Activated CD8-positive, alpha-beta memory T cell treated with anti-CD3 and anti-CD28 coated beads for 36 hours (primary cell): ENCODE results near the gene COQ9. TPM values are rescaled to one million over a fixed set of nuclear protein-coding genes. Genes with fewer than 3 reads are reported as not detected.

Experiments used
- CTCF ChIA-PET: fragments of 350-600 bp; sonication (Branson Sonifier 250); formaldehyde crosslinking; loops from one replicate; lab custom pipeline; 2021; ENCODE audit warnings: antibody characterized with exemption; lab: Charles Lee
- POLR2A ChIA-PET: fragments of 350-600 bp; sonication (Branson Sonifier 250); formaldehyde crosslinking; loops from one replicate; lab custom pipeline; 2021; ENCODE audit warnings: antibody characterized with exemption; lab: Charles Lee
- total RNA-seq, 2 experiments: library from RNA; stranded (reverse); gene quantifications; one replicate each; pipeline ENCODE4 v1.2.3, GENCODE V29; 2021

Gene COQ9
- total RNA-seq, 2 experiments from 2014 or later, result 47.4 to 56.3 TPM

- ChIA-PET CTCF (no interaction called here), POLR2A (interaction anchor here (0.6 kb wide), 1 partner anchor 104 kb away, joined by 3 read pairs; no protein-coding TSS in a partner anchor)
These were observed 31.3 kb downstream of the COQ9 start for GRCh38 chr16:57478396-57479204.

DNA sequence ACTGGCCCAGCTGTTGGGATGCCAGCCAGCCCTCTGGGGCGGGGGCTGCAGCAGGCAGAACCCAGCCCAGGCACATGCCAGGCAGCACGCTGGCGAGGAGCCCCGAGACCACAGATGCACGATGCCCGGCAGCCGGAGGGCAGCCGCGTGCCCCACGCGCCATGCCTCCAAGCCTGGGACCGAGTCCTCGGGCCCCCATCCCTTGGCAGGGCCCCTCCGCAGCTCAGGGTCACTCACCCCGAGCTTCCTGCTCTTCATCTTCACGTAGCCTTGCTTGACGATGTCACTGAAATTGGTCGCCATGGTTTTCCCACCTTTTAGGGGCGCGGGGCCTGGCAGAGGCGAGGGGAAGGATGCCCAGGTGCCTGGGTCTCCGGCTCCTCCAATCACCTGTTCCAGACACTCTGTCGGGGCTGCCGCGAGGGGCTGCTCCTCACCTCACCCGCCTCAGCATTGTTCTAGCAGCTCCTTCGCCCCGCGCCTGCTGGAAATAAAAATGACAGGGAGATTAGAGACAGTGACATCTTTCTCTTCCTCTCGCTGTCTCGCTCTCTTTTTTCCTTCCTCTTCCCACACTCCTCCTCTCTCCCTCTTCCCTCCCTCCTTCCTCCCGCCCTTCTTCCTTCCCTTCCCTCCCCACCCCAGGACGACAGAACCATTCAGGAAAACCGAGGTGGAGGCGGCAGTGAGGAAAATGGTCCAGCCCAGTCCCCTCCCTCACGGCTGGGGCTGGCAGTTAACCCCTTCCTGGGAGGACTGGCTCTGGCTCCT lies 32.1 kb downstream of the COQ9 start:
- ChIA-PET POLR2A (interaction anchor here (0.6 kb wide), 1 partner anchor 103 kb away, joined by 3 read pairs; no protein-coding TSS in a partner anchor), CTCF (no interaction called here)

GRCh38 chr16:57479976-57480753 lies 32.9 kb downstream of the COQ9 start:
- ChIA-PET CTCF (no interaction called here), POLR2A (no interaction called here)

DNA sequence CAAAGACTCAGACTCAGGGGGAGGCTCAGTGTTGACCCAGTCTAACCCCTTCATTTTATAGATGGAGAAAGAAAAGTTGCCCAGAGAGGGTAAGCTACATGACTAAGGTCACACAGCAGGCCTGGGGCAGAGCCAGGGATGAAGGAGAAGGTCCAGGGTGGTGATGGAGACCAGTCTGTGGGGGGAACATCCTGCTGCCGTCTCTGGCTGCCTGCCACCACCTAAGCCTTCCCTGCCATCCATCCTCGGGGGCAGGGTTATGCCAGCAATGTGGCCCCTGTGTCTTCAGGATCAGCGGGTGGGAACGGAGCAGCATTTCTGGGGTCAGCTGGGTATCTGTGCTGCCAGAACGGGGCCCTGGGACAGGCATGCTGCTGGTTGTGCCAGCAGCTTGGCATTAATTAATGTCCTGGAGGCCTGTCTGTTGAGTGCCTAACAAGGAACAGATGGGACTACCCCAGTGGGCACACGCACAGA lies 33.5 kb downstream of the COQ9 start:
- POLR2A ChIA-PET, result no interaction called here

GRCh38 chr16:57481421-57481820 lies 34.1 kb downstream of the COQ9 start:
- CTCF ChIA-PET, result no interaction called here
- POLR2A ChIA-PET, result no interaction called here

More for the DNA sequence above, 33.5 kb downstream of the COQ9 start:
- CTCF ChIA-PET, result no interaction called here

- POLR2A ChIA-PET, result interaction anchor here (1.1 kb wide), 1 partner anchor 17 kb away, joined by 3 read pairs; no protein-coding TSS in a partner anchor
- CTCF ChIA-PET, result interaction anchor here (1.0 to 1.9 kb wide), 2 partner anchors 37 to 94 kb away, joined by 4 to 5 read pairs; no protein-coding TSS in a partner anchor
These were observed 35.7 kb downstream of the COQ9 start for GRCh38 chr16:57482845-57483545.

GRCh38 chr16:57483725-57484514 lies 36.6 kb downstream of the COQ9 start:
- ChIA-PET POLR2A (interaction anchor here (1.1 kb wide), 1 partner anchor 18 kb away, joined by 3 read pairs; no protein-coding TSS in a partner anchor), CTCF (interaction anchor here (1.0 to 1.9 kb wide), 2 partner anchors 36 to 92 kb away, joined by 3 to 5 read pairs; no protein-coding TSS in a partner anchor)

GRCh38 chr16:57484515-57485005 lies 37.3 kb downstream of the COQ9 start:
- ChIA-PET POLR2A (no interaction called here), CTCF (interaction anchor here (1.0 kb wide), 1 partner anchor 91 kb away, joined by 3 read pairs; no protein-coding TSS in a partner anchor)

DNA sequence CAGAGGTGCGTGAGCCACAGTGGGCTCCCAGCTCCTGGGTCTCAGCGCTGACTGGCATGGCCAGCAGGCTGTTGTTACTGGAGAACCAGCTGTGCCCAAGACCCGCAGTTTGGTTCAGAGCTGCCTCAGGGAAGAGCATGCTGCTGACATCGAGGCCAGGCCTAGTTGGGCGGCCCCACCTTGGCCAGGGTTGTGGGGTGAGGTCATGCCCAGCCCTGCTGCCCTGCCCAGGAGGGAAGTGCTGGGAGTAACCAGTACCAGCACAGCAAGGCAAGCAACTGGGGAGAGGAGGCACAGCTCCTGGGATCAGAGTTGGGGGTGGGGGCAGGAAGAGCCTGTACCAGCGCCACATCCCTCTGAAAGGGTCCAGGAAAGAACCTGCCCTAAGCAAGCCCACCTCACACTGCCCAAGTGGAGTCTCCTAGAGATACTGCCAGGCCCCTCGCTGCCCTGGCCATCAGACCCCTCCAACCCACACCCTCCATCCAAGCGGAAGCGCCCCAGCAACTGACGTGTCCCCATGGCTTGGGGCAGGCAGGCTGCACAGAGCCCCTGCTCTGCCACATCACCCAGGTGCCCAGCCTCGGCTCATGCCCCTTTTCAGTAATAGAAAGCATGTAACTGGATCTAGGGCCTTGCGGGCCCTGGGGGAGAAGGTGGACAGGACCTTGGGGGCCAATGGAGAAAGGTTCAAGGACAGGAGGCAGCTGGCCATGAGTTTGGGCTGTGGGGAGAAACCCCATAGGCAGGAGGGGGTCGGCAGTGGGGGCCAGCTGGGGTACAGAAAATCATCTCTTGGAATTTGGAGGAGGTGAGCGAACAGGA lies 38.0 kb downstream of the COQ9 start:
- ChIA-PET POLR2A (interaction anchor here (1.1 kb wide), 1 partner anchor 38 kb away, joined by 5 read pairs; the partner anchor contains the start of genes CIAPIN1 and COQ9), CTCF (interaction anchor here (1.0 to 1.2 kb wide), 4 partner anchors 11 to 91 kb away, joined by 3 read pairs; no protein-coding TSS in a partner anchor)

DNA sequence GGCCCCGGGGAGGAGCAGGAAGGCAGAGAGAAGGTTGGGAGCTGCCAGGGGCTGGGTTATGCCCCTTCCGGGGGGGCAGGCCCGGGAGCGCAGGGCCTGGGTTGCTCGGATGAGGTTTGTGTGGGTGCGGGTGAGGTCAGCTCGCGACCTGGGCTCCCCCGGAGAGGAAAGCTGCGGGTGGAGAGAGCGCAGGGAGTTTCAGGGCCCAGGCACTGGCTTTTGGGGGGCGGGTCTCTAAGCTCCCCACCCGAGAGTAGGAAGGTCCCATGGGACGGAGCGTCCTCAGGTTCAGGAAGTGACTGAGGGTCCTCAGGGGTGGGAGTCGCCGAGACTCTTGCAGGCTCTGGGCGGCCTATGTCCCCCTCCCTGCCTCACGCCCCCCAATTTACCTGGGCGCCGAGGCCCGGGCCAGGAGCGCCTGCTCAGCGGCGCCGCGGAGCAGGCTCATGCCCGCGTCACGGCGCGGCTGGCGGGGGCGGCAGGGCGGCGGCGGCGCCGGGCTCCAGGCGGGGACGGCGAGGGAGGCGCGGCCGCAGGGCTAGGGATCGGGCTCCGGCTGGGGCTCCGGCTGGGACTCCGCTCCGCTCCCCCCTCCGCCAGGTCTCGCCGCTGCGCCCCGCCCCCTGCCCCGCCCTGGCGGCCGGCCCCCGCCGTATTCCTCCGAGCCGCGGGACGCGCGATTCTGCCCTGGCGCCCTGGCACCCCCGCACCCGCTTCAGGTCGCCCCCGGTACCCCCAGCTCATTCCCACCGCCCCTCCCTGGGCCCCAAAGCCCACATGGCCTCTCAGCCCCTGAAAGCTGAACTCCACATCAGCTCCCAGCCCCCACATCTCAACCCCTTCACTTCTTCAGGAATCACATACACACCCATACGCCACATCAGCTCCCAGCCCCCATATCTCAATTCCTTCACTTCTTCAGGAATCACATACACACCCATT lies 38.9 kb downstream of the COQ9 start, which contains the start of gene DOK4:
Gene DOK4, minus strand, starts transcription at position 578 of the 942 bp plus-strand sequence. CDS start 6,986 bp downstream, outside the sequence.
- CTCF ChIA-PET, result interaction anchor here (0.7 to 1.5 kb wide), 8 partner anchors 11 to 453 kb away, joined by 3 to 6 read pairs (median 3); partner anchors contain the start of genes CIAPIN1 and COQ9
- POLR2A ChIA-PET, result interaction anchor here (1.1 to 1.6 kb wide), 2 partner anchors 39 to 51 kb away, joined by 5 to 6 read pairs; partner anchors contain the start of genes CCDC102A, CIAPIN1 and COQ9

- CTCF ChIA-PET, result interaction anchor here (0.7 to 1.5 kb wide), 7 partner anchors 12 to 452 kb away, joined by 3 to 6 read pairs (median 3); partner anchors contain the start of genes CIAPIN1 and COQ9
- POLR2A ChIA-PET, result interaction anchor here (1.6 kb wide), 1 partner anchor 50 kb away, joined by 6 read pairs; the partner anchor contains the start of gene CCDC102A
These were observed 39.9 kb downstream of the COQ9 start for GRCh38 chr16:57486858-57487834.

GRCh38 chr16:57489229-57489628 lies 42.0 kb downstream of the COQ9 start:
- ChIA-PET CTCF (interaction anchor here (1.3 kb wide), 1 partner anchor 31 kb away, joined by 5 read pairs; no protein-coding TSS in a partner anchor), POLR2A (no interaction called here)

DNA sequence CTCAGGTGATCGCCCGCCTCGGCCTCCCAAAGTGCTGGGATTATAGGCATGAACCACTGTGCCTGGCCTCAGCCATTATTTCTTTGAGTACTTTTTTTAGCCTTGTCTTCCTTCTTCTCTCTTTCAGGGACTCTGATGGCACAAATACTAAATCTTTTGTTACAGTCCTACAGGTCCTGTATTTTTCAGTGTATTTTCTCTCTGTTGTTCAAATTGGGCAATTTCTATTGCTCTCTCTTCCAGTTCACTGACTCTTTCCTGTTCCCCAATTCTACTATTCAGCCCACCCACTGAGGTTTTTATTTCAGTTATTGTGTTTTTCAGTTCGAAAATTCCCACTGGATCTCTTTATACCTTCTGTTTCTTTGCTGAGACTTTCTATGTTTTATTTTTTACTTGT lies 46.5 kb downstream of the COQ9 start:
- ChIA-PET POLR2A (no interaction called here), CTCF (no interaction called here)

DNA sequence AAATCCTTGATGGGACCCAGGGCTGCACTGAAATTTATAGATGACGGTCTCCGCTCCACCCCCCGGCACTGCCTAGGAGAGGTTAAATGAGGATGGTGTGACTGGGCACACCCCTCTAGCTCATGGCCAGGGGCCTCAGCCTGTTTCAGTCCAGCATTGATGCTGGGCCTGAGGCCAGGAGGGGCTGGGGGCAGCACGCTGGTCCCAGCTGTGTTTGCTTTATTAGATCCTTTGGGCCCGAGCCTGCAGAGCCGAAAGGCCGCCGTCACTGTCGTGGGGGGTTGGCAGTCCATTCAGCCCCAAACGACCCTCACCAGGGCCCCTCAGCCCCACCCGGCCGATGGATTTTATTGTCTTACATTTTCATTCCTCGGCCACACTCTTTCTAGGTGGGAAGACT lies 49.8 kb downstream of the COQ9 start:
- POLR2A ChIA-PET, result no interaction called here
- CTCF ChIA-PET, result no interaction called here
